RCC 7860 (cell line): ENCODE data around the gene APP.
A peak's percentile ranks its signal among the peaks of the same experiment; 100 is the strongest.

Experiments
- DNase-seq: peaks from one replicate; pipeline ENCODE4 v3.0.0-alpha.2; 2015; ENCODE audit warnings: low spot score
- FAIRE-seq: peaks from 2 replicates; lab custom pipeline; 2012; peaks lifted over from hg19 to GRCh38; lab: Jason Lieb, UNC

Gene APP

DNA sequence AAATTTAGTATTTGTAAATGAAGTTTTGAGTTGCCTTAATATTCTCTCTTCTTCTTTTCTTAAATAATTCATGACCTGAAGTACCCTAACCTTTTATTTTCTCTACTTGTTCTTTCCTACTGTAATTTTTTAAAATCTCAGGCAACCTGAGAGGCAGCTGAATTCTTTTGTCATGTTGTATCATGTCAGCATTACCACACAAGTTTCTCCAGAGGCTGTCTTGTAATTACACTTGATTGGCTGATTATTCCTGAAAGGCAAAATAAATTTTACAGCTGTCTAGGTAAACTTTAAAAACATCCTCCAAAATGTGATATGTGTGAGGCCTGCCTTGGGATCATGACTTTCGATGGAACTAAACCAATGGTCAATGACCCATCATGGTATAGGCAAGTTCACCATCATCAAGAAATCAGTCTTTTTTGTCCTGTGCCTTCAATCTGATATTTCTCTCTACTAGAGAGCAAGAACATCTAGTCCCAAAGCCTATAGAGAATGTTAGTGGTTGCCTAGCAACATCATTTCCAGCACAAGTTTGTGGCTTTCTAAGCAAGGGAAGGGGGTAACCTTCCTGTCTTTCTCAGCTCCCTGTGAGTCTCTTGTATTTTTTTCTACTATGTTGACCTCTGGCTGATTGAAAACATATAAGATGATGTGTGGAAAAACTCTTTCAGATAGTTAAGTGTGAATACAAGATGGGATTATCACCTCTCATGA, 320.3 kb downstream of the APP start:
- no peak for FAIRE-seq
- DNase-seq, result no peak

DNA sequence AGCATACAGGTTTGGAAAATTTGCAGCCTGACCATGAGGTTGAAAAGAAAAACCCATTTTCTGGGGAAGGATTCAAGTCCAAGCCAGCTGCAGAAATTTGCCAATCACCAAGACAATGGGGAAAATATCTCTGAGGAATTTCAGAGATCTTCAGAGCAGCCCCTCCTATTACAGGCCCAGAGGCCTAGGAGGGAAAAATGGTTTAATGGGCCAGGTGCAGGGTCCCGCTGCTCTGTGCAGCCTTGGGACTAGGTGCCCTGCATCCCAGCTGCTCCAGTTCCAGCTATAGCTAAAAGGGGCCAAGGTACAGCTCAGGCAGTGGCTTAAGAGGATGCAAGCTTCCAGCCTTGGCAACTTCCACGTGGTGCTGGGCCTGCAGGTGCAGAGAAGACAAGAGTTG, 322.3 kb downstream of the APP start:
- no peak for FAIRE-seq
- no peak for DNase-seq

DNA sequence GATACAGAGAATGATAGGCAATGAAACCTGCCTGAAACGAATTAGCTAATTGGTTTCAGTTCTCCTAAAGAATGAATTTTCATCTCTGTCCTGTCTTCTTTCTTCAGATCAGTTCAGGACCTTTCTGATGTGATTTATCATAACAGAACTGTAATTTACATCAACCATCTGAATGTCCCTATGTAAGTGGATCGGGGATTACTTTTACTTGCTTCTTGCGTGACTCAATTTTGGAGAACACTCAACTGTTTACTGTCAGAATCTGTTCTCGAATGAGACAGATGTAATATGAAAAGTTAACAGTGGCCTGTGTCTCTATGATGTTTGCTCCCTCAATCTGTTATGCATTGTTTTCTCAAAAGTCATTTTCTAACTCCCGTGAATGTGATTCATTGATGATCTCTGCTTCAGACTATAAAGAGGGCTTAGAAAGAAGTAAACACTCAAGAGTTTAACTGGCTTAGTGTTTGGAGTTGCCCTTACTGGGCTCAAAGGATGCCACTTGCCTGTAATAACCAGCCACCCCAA, 324.8 kb downstream of the APP start:
- FAIRE-seq, result no peak

GRCh38 chr21:25842925-25843324, 327.6 kb downstream of the APP start:
- DNase-seq (no peak), FAIRE-seq (no peak)

More for the DNA sequence above, 324.8 kb downstream of the APP start:
- no peak for DNase-seq

DNA sequence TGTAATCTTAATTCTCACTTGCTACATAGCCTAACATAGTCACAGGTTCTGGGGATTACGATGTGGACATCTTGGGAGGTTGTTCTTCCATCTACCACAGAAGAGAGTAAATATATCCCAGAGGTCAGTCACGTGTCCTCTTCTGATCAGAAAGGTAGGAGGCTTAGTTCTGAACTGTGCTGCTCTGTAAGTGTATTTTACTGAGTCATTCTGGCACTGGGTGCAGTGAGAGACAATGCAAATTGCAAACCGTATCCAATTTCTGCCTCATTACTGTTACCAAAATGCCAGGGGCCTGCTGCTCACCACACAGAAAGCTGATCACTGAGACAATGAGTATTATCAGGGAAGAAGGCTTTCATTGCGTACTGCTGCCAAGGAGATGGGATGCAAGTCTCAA, 331.8 kb downstream of the APP start:
- FAIRE-seq (no peak), DNase-seq (no peak)

- FAIRE-seq, result no peak
Measured at GRCh38 chr21:25837533-25838265, 332.9 kb downstream of the APP start.

DNA sequence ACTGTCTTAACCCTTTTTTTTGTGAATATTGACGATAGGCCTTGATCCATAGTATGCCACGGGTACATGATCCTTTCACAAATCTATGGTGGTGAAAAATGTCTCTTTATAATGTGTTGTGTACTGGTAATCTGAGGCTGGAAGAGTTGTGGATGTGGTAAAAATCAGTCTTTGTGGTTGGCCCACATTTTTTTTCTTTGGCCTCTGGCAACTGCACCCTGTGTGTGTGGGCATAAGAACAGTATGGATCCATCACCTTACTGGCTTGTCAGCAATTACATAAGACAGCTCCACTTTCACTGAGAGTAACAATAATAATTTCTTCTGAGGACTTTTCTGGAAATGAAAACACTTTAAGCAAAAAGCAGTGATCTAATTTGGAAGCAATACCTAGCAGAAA, 334.2 kb downstream of the APP start:
- FAIRE-seq (no peak), DNase-seq (no peak)

More at GRCh38 chr21:25837533-25838265, 332.9 kb downstream of the APP start:
- DNase-seq, result no peak

DNA sequence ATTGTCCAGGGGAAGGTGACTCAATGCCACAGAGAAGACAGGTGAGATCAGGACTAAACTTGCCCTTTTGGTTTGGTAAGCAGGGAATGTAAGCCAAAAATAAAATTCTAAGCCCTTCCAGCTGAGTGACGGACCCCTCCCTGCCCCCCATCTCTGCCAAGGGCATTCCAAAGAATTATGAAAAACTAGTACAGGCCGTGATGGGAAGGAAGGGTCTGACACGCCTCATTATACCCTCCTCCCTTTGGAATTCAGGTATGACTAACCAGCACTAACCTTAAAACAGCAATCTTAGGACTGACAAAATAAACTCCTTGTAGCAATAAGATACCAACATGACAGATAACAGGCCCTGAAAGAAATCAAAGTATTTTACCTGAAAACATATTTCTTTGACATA, 336.2 kb downstream of the APP start:
- no peak for FAIRE-seq
- no peak for DNase-seq

DNA sequence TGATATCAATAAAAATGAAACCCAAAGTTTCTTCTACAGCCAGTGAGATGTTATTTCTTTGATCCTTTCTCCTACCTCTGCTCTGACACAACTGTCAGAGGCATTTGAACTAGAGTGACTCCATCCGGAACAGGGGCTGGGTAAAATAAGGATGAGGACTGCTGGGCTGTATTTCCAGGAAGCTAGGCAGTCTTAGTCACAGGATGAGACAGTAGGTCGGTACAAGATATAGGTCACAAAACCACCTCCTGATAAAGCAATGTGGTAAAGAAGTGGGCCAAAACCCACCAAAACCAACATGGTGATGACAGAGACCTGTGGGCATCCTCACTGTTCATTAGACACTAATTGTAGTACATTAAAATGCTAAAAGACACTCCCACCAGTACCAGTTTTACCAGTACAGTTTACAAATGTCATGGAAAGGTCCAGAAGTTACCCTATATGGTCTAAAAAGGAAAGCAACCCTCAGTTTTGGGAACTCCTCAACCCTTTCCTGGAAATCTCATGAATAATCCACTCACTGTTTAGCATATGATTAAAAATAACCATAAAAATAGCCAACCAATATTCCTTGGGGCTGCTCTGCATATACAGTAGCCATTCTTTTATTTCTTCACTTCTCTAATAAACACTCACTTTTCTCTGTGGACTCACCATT, 339.1 kb downstream of the APP start:
- FAIRE-seq (no peak), DNase-seq (peak; percentile 43)
